ENCODE data around the gene TAF10. TPM values are rescaled to one million over a fixed set of nuclear protein-coding genes. Genes with fewer than 3 reads are reported as not detected.

TAF10 gene
- total RNA-seq (ENCODE audit: unreplicated experiment): 124 TPM
- long read RNA-seq, full-length matches to known transcripts: 4 of 5 reads
- long read RNA-seq, partial matches to known transcripts: 1 of 5 reads
- long read RNA-seq, other reads (novel, unspliced or antisense): 0 of 5 reads

GRCh38 chr11:6612213-6613041, at the start of gene TAF10:
TSS of gene TAF10 (minus strand) at chr11:6612216. CDS start at chr11:6612189, 27 bp downstream.
- no peaks in the 10 kb centered on the region for H3K36me3 Mint-ChIP-seq (ENCODE audit: unreplicated experiment)
- TF ChIP-seq, protein P1, sequence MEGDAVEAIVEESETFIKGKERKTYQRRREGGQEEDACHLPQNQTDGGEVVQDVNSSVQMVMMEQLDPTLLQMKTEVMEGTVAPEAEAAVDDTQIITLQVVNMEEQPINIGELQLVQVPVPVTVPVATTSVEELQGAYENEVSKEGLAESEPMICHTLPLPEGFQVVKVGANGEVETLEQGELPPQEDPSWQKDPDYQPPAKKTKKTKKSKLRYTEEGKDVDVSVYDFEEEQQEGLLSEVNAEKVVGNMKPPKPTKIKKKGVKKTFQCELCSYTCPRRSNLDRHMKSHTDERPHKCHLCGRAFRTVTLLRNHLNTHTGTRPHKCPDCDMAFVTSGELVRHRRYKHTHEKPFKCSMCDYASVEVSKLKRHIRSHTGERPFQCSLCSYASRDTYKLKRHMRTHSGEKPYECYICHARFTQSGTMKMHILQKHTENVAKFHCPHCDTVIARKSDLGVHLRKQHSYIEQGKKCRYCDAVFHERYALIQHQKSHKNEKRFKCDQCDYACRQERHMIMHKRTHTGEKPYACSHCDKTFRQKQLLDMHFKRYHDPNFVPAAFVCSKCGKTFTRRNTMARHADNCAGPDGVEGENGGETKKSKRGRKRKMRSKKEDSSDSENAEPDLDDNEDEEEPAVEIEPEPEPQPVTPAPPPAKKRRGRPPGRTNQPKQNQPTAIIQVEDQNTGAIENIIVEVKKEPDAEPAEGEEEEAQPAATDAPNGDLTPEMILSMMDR (IDR thresholded peaks at IDR 0.05; ENCODE audit: partially characterized antibody, unreplicated experiment): peak; percentile 75
- peak within 1 kb of the TSS; percentile 92 for H3K27ac Mint-ChIP-seq (ENCODE audit: unreplicated experiment)
- H3K27me3 Mint-ChIP-seq (ENCODE audit: unreplicated experiment): peaks cover 11% of the 10 kb centered on the region
- peak within 1 kb of the TSS; percentile 93 for H3K4me3 Mint-ChIP-seq (ENCODE audit: unreplicated experiment)
- H3K4me1 Mint-ChIP-seq (ENCODE audit: low read depth, unreplicated experiment): peaks cover 3% of the 10 kb centered on the region
- peak; percentile 97 for DNase-seq
- peaks cover 4% of the 10 kb centered on the region for H3K9me3 Mint-ChIP-seq (ENCODE audit: unreplicated experiment)

GRCh38 chr11:6660712-6661111, 48.7 kb upstream of the TAF10 start:
- no peak overlapping the region for H3K27ac Mint-ChIP-seq (ENCODE audit: unreplicated experiment)
- no peak for DNase-seq
- peaks cover 3% of the 10 kb centered on the region for H3K9me3 Mint-ChIP-seq (ENCODE audit: unreplicated experiment)
- H3K4me3 Mint-ChIP-seq (ENCODE audit: unreplicated experiment): no peak overlapping the region
- H3K36me3 Mint-ChIP-seq (ENCODE audit: unreplicated experiment): no peaks in the 10 kb centered on the region
- peaks cover 4% of the 10 kb centered on the region for H3K4me1 Mint-ChIP-seq (ENCODE audit: low read depth, unreplicated experiment)
- peaks cover 6% of the 10 kb centered on the region for H3K27me3 Mint-ChIP-seq (ENCODE audit: unreplicated experiment)
- TF ChIP-seq, protein P1 (IDR thresholded peaks at IDR 0.05; ENCODE audit: partially characterized antibody, unreplicated experiment): no peak

- H3K36me3 Mint-ChIP-seq (ENCODE audit: unreplicated experiment): no peaks in the 10 kb centered on the region
- H3K27ac Mint-ChIP-seq (ENCODE audit: unreplicated experiment): no peak overlapping the region
- peaks cover 4% of the 10 kb centered on the region for H3K4me1 Mint-ChIP-seq (ENCODE audit: low read depth, unreplicated experiment)
Observed at GRCh38 chr11:6658647-6659046, 46.6 kb upstream of the TAF10 start.

DNA sequence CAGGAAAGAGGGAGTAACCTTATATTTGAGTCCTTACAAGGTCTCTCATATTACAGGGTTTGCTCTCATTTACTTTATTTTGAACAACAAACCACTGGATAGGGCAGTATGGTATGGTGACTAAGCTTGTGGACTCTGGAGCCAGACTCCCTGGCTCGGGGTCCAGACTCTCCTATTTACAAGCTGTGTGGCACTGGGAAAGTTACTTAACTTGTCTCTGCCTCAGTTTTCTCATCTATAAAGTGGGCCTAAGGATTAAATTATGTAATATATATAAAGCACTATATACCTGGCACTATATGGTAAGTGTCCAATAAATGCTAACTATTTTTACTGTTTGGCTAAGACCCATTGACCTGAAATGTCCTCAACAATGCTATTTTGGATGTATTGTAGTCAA, 45.3 kb upstream of the TAF10 start:
- peaks cover 6% of the 10 kb centered on the region for H3K27me3 Mint-ChIP-seq (ENCODE audit: unreplicated experiment)
- no peaks in the 10 kb centered on the region for H3K36me3 Mint-ChIP-seq (ENCODE audit: unreplicated experiment)
- DNase-seq: no peak
- peaks cover 3% of the 10 kb centered on the region for H3K9me3 Mint-ChIP-seq (ENCODE audit: unreplicated experiment)
- peaks cover 4% of the 10 kb centered on the region for H3K4me1 Mint-ChIP-seq (ENCODE audit: low read depth, unreplicated experiment)
- TF ChIP-seq, protein P1 (IDR thresholded peaks at IDR 0.05; ENCODE audit: partially characterized antibody, unreplicated experiment): no peak
- H3K27ac Mint-ChIP-seq (ENCODE audit: unreplicated experiment): no peak overlapping the region
- H3K4me3 Mint-ChIP-seq (ENCODE audit: unreplicated experiment): peak overlapping the region; percentile 61

More at GRCh38 chr11:6658647-6659046, 46.6 kb upstream of the TAF10 start:
- Mint-ChIP-seq H3K9me3 (ENCODE audit: unreplicated experiment) (peaks cover 3% of the 10 kb centered on the region), H3K27me3 (ENCODE audit: unreplicated experiment) (peaks cover 6% of the 10 kb centered on the region), H3K4me3 (ENCODE audit: unreplicated experiment) (no peak overlapping the region)
- DNase-seq: no peak
- TF ChIP-seq, protein P1 (IDR thresholded peaks at IDR 0.05; ENCODE audit: partially characterized antibody, unreplicated experiment): no peak

DNA sequence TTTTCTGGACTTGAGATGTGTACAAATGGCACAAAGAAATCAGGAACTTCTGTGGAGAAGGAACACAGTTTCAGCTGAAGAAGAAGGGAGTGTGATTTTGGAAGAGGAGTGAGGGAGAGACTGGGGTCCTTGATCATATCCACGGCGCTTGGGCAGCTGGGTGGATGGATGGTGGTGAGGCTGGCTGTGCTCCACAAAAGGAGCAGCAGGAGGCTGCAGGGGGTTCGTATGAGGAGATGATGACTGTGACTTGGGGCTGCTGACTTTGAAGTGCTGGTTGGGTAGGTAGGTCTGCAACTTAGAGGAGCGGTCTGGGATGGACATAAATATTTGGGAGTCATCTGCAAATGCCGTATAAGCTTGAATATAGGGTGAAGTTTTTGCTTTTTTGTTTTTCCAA, 44.9 kb upstream of the TAF10 start:
- peaks cover 6% of the 10 kb centered on the region for H3K27me3 Mint-ChIP-seq (ENCODE audit: unreplicated experiment)
- no peak for DNase-seq
- peak overlapping the region; percentile 61 for H3K4me3 Mint-ChIP-seq (ENCODE audit: unreplicated experiment)
- H3K4me1 Mint-ChIP-seq (ENCODE audit: low read depth, unreplicated experiment): peaks cover 4% of the 10 kb centered on the region
- H3K36me3 Mint-ChIP-seq (ENCODE audit: unreplicated experiment): no peaks in the 10 kb centered on the region
- peaks cover 3% of the 10 kb centered on the region for H3K9me3 Mint-ChIP-seq (ENCODE audit: unreplicated experiment)
- TF ChIP-seq, protein P1 (IDR thresholded peaks at IDR 0.05; ENCODE audit: partially characterized antibody, unreplicated experiment): no peak
- H3K27ac Mint-ChIP-seq (ENCODE audit: unreplicated experiment): peak overlapping the region; percentile 18

Data from glutamatergic neuron (in vitro differentiated cells).